IMR-90 (cell line): ENCODE measurements around the gene SHCBP1L. TPM values are rescaled to one million over a fixed set of nuclear protein-coding genes. Genes with fewer than 3 reads are reported as not detected.

Experiments
- ATAC-seq: fragments of 200-7000 bp; cut with Tn5 transposase; 2 replicates; pipeline ENCODE4 v1.9.1; 2020; ENCODE audit warnings: low read depth, mild to moderate bottlenecking, moderate library complexity
- BruUV-seq: library from RNA; stranded (reverse); fragments of 400-500 nt; replicated peaks from 2 replicates; lab custom pipeline; 2021; lab: Mats Ljungman, UMichigan
- CTCF ChIA-PET: fragments of 300-600 bp; formaldehyde crosslinking; extraction: SDS; loops from one replicate; lab custom pipeline; 2021; ENCODE audit warnings: antibody characterized with exemption; lab: Yijun Ruan, JAX
- POLR2A ChIA-PET: fragments of 300-600 bp; sonication (Branson Sonifier 250); formaldehyde crosslinking; loops from one replicate; lab custom pipeline; 2022; ENCODE audit warnings: antibody characterized with exemption; ENCODE audit not compliant: unreplicated experiment; lab: Charles Lee
- DNase-seq: peaks from one replicate; pipeline ENCODE4 v3.0.0; 2013
- H2AFZ ChIP-seq: replicated peaks from 2 replicates; pipeline ENCODE3; 2013; ENCODE audit warnings: low read length, mild to moderate bottlenecking; ENCODE audit not compliant: poor library complexity
- H2AK5ac ChIP-seq: 2 replicates; pipeline ENCODE4 v1.6.1; 2013; ENCODE audit warnings: low read depth, low read length, inconsistent platforms
- H2AK9ac ChIP-seq: replicated peaks from 2 replicates; pipeline ENCODE3; 2013; ENCODE audit warnings: mild to moderate bottlenecking, low read depth, low read length, moderate library complexity; ENCODE audit not compliant: poor library complexity
- H2BK120ac ChIP-seq: 2 replicates; pipeline ENCODE4 v1.6.1; 2013; ENCODE audit warnings: low read depth, low read length, inconsistent platforms
- H2BK15ac ChIP-seq: 3 replicates; pipeline ENCODE4 v1.6.1; 2013; ENCODE audit warnings: low read depth, low read length, inconsistent platforms
- H2BK20ac ChIP-seq: 2 replicates; pipeline ENCODE4 v1.6.1; 2013; ENCODE audit warnings: low read depth, mild to moderate bottlenecking, inconsistent platforms, low read length, moderate library complexity
- H2BK5ac ChIP-seq: 2 replicates; pipeline ENCODE4 v1.6.1; 2013; ENCODE audit warnings: mild to moderate bottlenecking, low read depth, low read length, inconsistent platforms; ENCODE audit not compliant: poor library complexity, severe bottlenecking
- H3K14ac ChIP-seq: replicated peaks from 2 replicates; pipeline ENCODE4 v1.6.1; 2013; ENCODE audit warnings: low read depth, low read length, inconsistent platforms
- H3K18ac ChIP-seq: 2 replicates; pipeline ENCODE4 v1.6.1; 2013; ENCODE audit warnings: low read depth, low read length, control low read depth
- H3K23ac ChIP-seq: 2 replicates; pipeline ENCODE4 v1.6.1; 2013; ENCODE audit warnings: low read depth, low read length, inconsistent platforms
- H3K27ac ChIP-seq: 2 replicates; pipeline ENCODE4 v1.5.1; 2013; ENCODE audit warnings: mild to moderate bottlenecking, control low read depth, low read length; ENCODE audit not compliant: insufficient read depth
- H3K27me3 ChIP-seq: 2 replicates; pipeline ENCODE4 v1.6.1; 2013; ENCODE audit warnings: low read length; ENCODE audit not compliant: control insufficient read depth, insufficient read depth
- H3K36me3 ChIP-seq: 2 replicates; pipeline ENCODE4 v1.6.1; 2013; ENCODE audit warnings: low read length, mixed read lengths; ENCODE audit not compliant: control insufficient read depth, insufficient read depth
- H3K4ac ChIP-seq: 2 replicates; pipeline ENCODE4 v1.6.1; 2013; ENCODE audit warnings: low read depth, low read length, inconsistent platforms
- H3K4me1 ChIP-seq: 2 replicates; pipeline ENCODE4 v1.6.1; 2013; ENCODE audit warnings: low read length, mixed read lengths; ENCODE audit not compliant: control insufficient read depth, insufficient read depth
- H3K4me2 ChIP-seq: 2 replicates; pipeline ENCODE4 v1.6.1; 2013; ENCODE audit warnings: low read depth, mild to moderate bottlenecking, control low read depth, low read length, moderate library complexity
- H3K4me3 ChIP-seq: 2 replicates; pipeline ENCODE4 v1.5.1; 2013; ENCODE audit warnings: low read depth, mild to moderate bottlenecking, control low read depth, low read length, moderate library complexity; ENCODE audit not compliant: insufficient read depth
- H3K56ac ChIP-seq: 2 replicates; pipeline ENCODE4 v1.6.1; 2013; ENCODE audit warnings: low read length, inconsistent platforms; ENCODE audit not compliant: insufficient read depth; ENCODE audit errors: extremely low read depth
- H3K79me1 ChIP-seq, 2 experiments: 2 replicates each; pipeline ENCODE4 v1.6.1; 2013; ENCODE audit warnings: low read length in 2 of 2, inconsistent platforms in 1 of 2, low read depth in 1 of 2
- H3K9ac ChIP-seq: 2 replicates; pipeline ENCODE4 v1.6.1; 2013; ENCODE audit warnings: low read depth, low read length, control low read depth
- H3K9me1 ChIP-seq: 2 replicates; pipeline ENCODE4 v1.6.1; 2013; ENCODE audit warnings: low read length, inconsistent platforms; ENCODE audit not compliant: insufficient read depth
- H3K9me3 ChIP-seq: 2 replicates; pipeline ENCODE4 v1.6.1; 2013; ENCODE audit warnings: low read length; ENCODE audit not compliant: control insufficient read depth, insufficient read depth
- H4K20me1 ChIP-seq: 2 replicates; pipeline ENCODE4 v1.6.1; 2013; ENCODE audit warnings: low read length, inconsistent platforms; ENCODE audit not compliant: insufficient read depth
- H4K5ac ChIP-seq: 2 replicates; pipeline ENCODE4 v1.6.1; 2013; ENCODE audit warnings: mild to moderate bottlenecking, low read depth, low read length, control low read depth
- H4K8ac ChIP-seq, 2 experiments: 2 replicates each; pipeline ENCODE4 v1.6.1; 2013; ENCODE audit warnings: low read depth in 2 of 2, low read length in 2 of 2, control low read depth in 1 of 2, inconsistent platforms in 1 of 2
- H4K91ac ChIP-seq: 2 replicates; pipeline ENCODE4 v1.6.1; 2013; ENCODE audit warnings: low read depth, low read length, inconsistent platforms; ENCODE audit not compliant: insufficient read depth
- CHD1 ChIP-seq: IDR thresholded peaks from 2 replicates; pipeline ENCODE4 v1.6.1; 2012; ENCODE audit warnings: low read depth, low read length, improper control_type of control experiment
- POLR2A ChIP-seq: IDR thresholded peaks from 2 replicates; pipeline ENCODE4 v1.6.1; 2012; ENCODE audit warnings: mild to moderate bottlenecking, low read depth, low read length
- USF2 ChIP-seq: fragments of 150-350 bp; IDR thresholded peaks from 2 replicates; pipeline ENCODE4 v1.6.1; 2017; ENCODE audit warnings: mild to moderate bottlenecking, antibody characterized with exemption, low read length, low read depth
- WGBS, 2 experiments: methylation state at CpG; one replicate each; pipeline versions ENCODE4 v1.1.5 to v1.1.7; 2013; ENCODE audit warnings: missing lambda C conversion rate in 2 of 2; ENCODE audit not compliant: insufficient read length in 1 of 2; ENCODE audit errors: extremely low coverage in 2 of 2; 5-methylcytosine and 5-hydroxymethylcytosine counted together
- dilution Hi-C: fragments of 300-500 bp; cut with HindIII; formaldehyde crosslinking; loops from one replicate; pipeline ENCODE4 v1.14.3; 2018; ENCODE audit warnings: low sequenced_read_pairs; ENCODE audit not compliant: unreplicated experiment
- in situ Hi-C: fragments of 300-500 bp; cut with MboI; formaldehyde crosslinking; loops from 3 replicates; pipeline ENCODE4 v1.14.3; 2019; ENCODE audit warnings: low sequenced_read_pairs, inconsistent platforms, mixed read lengths
- intact Hi-C: fragments of 100-400 bp; cut with micrococcal nuclease; formaldehyde crosslinking; loops from 2 replicates; pipeline ENCODE4 v1.10.0; 2022
- polyA plus RNA-seq, 3 experiments: library from polyadenylated mRNA; depleted of rRNA; stranded (reverse); fragments of >200 nt; gene quantifications; 2 replicates each; pipeline ENCODE4 v1.2.3, GENCODE V29; 2012; ENCODE audit warnings: low replicate concordance in 1 of 3
- total RNA-seq: library from RNA; depleted of rRNA; stranded (reverse); fragments of >200 nt; gene quantifications from 2 replicates; pipeline ENCODE4 v1.2.3, GENCODE V29; 2012

Gene SHCBP1L
- total and polyA plus RNA-seq, 2 of the 4 experiments (the other 2 are of a cell fraction): not detected

GRCh38 chr1:182996816-182997215 lies 43.9 kb upstream of the SHCBP1L start:
- H2BK20ac ChIP-seq: no peak overlapping the region

More at GRCh38 chr1:182996816-182997215, 43.9 kb upstream of the SHCBP1L start:
- no peak for ATAC-seq
- Histone ChIP-seq H3K9ac (no peak overlapping the region), H3K27me3 (no peaks in the 10 kb centered on the region), H3K36me3 (no peaks in the 10 kb centered on the region), H3K56ac (no peak overlapping the region), H3K4me1 (no peaks in the 10 kb centered on the region; the same call in 1 of the 2 replicates), H3K18ac (no peak overlapping the region), H4K8ac (no peak overlapping the region), H3K4me2 (no peak overlapping the region), H3K4ac (no peak overlapping the region), H3K9me3 (no peaks in the 10 kb centered on the region), H2BK5ac (no peak overlapping the region), H4K20me1 (no peaks in the 10 kb centered on the region), H3K79me1 (no peaks in the 10 kb centered on the region), H3K23ac (no peak overlapping the region), H3K14ac (no peak overlapping the region), H2AK9ac (no peak overlapping the region), H2AK5ac (no peak overlapping the region), H3K4me3 (no peak overlapping the region), H4K5ac (no peak overlapping the region), H4K91ac (no peak overlapping the region), H2AFZ (no peak overlapping the region), H2BK15ac (no peak overlapping the region), H3K27ac (no peak overlapping the region), H3K9me1 (no peaks in the 10 kb centered on the region), H2BK120ac (no peak overlapping the region)
- intact Hi-C loops: no loop called here
- CTCF ChIA-PET: no interaction called here
- POLR2A ChIA-PET: no interaction called here
- BruUV-seq: no TSS peak
- dilution Hi-C loops: no loop called here
- in situ Hi-C loops: no loop called here
- DNase-seq: no peak
- WGBS, 2 experiments: no CpG with 5 or more reads among the region's 1 CpG
- TF ChIP-seq POLR2A (no peak), CHD1 (no peak), USF2 (no peak)
